ENCODE data around the gene DPEP1. TPM values are rescaled to one million over a fixed set of nuclear protein-coding genes. Genes with fewer than 3 reads are reported as not detected.
A peak's percentile ranks its signal among the peaks of the same experiment; 100 is the strongest.

DPEP1 gene
- total RNA-seq, 2 experiments from 2014 or later = not detected

DNA sequence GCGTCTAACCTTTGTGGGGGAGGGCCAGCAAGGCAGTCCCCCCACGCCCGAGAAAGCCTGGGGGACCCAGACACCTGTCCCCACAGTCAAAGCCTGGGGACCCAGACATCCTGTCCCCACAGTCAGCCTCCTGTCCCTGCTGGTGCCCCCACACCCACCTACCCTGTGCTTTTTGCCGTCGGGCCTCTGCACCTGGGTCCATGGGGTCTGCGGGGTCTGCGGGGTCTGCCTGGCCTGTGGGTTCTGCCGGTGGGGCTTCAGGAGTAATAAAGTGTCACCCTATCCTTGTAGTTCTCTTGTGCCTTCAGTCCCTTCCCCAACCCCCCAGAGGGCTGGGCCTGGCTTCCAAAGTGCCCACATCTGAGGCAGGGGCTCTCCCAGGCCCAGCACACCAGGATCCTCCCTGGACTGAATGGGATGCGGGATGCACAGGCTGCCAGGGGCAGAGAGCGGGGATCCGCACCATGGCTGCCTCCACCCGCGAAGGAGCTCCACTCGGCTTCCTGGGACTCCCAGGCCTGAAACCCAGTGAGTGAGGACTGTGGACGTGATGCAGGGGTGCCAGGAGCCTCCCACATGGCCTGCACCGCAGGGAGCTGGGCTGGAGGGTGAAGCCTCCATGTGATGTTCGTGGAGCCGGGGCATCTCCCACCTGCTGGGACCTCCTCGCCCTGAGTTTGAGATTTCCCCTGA, 16.3 kb upstream of the DPEP1 start:
- H3K27me3 Mint-ChIP-seq = no peaks in the 10 kb centered on the region
- peak overlapping the region; percentile 13 for H3K27ac Mint-ChIP-seq
- no peak for DNase-seq
- no peaks in the 10 kb centered on the region for H3K9me3 Mint-ChIP-seq
- H3K36me3 Mint-ChIP-seq (ENCODE audit: low read depth) = no peaks in the 10 kb centered on the region
- ChIA-PET POLR2A (no interaction called here), CTCF (interaction anchor here (0.6 kb wide), 2 partner anchors 42 to 71 kb away, joined by 3 to 5 read pairs; no protein-coding TSS in a partner anchor)
- no peak overlapping the region for H3K4me3 Mint-ChIP-seq
- peaks cover 22% of the 10 kb centered on the region for H3K4me1 Mint-ChIP-seq

- CTCF ChIA-PET = no interaction called here
- DNase-seq = peak; percentile 27
- Mint-ChIP-seq H3K4me1 (peaks cover 31% of the 10 kb centered on the region), H3K27me3 (peaks cover 2% of the 10 kb centered on the region), H3K36me3 (ENCODE audit: low read depth) (no peaks in the 10 kb centered on the region), H3K4me3 (no peak overlapping the region), H3K27ac (peak overlapping the region; percentile 73), H3K9me3 (no peaks in the 10 kb centered on the region)
- POLR2A ChIA-PET = no interaction called here
These were observed 15.2 kb upstream of the DPEP1 start for GRCh38 chr16:89598199-89598598.

GRCh38 chr16:89599451-89599858, 14.0 kb upstream of the DPEP1 start:
- H3K4me1 Mint-ChIP-seq = peaks cover 20% of the 10 kb centered on the region
- H3K9me3 Mint-ChIP-seq = no peaks in the 10 kb centered on the region
- H3K27me3 Mint-ChIP-seq = peaks cover 2% of the 10 kb centered on the region
- no peak overlapping the region for H3K27ac Mint-ChIP-seq
- H3K36me3 Mint-ChIP-seq (ENCODE audit: low read depth) = no peaks in the 10 kb centered on the region
- POLR2A ChIA-PET = no interaction called here
- CTCF ChIA-PET = interaction anchor here (0.8 to 1.0 kb wide), 2 partner anchors 10 to 16 kb away, joined by 3 to 4 read pairs; no protein-coding TSS in a partner anchor
- no peak overlapping the region for H3K4me3 Mint-ChIP-seq
- DNase-seq = peak; percentile 34

DNA sequence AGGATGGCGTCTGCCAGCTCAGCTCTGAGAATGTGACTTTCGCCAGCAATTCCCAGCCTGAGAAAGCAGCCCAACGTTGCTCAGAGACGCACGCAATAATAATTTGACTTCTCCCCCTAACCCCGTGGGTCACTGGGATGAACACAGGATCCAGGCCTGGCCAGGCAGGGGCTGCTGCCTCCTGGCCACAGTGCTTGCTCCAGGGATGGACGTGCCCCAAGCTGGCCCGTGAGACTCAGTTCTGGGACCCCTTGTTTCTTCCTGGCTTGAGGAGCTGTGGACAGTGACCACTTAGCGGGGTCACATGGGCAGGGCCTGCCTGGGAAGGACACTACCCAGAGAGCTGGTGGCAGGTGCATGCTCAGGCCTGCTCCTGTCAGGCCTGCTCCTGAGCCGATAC, 13.5 kb upstream of the DPEP1 start:
- Mint-ChIP-seq H3K9me3 (no peaks in the 10 kb centered on the region), H3K4me1 (peaks cover 19% of the 10 kb centered on the region), H3K27me3 (peaks cover 2% of the 10 kb centered on the region), H3K36me3 (ENCODE audit: low read depth) (no peaks in the 10 kb centered on the region), H3K4me3 (no peak overlapping the region), H3K27ac (no peak overlapping the region)
- ChIA-PET CTCF (interaction anchor here (0.8 to 1.0 kb wide), 3 partner anchors 9 to 16 kb away, joined by 3 to 4 read pairs (median 3); no protein-coding TSS in a partner anchor), POLR2A (no interaction called here)
- no peak for DNase-seq

DNA sequence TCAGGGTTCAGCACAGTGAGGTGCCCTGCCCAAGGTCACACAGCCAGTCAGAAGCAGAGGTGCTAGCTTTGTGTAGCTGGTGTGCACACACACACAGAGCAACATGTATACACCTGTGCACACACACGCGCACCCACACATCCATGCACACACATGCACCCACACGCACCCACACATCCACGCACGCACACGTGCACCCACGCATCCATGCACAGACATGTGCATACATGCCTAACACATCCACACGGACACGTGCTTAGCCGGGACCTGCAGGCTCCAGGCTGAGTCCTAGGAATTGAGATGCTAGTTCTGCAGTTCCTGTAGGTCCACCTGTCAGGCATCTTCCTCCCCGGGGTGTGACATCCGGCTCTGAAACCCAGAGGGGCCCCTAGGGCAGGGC, 13.0 kb upstream of the DPEP1 start:
- no peak overlapping the region for H3K4me3 Mint-ChIP-seq
- CTCF ChIA-PET = interaction anchor here (0.6 to 0.8 kb wide), 3 partner anchors 10 to 385 kb away, joined by 3 to 4 read pairs (median 3); no protein-coding TSS in a partner anchor

GRCh38 chr16:89600956-89601355, 12.5 kb upstream of the DPEP1 start:
- POLR2A ChIA-PET = no interaction called here
- no peak overlapping the region for H3K4me3 Mint-ChIP-seq
- no peak for DNase-seq
- peaks cover 15% of the 10 kb centered on the region for H3K4me1 Mint-ChIP-seq
- H3K27ac Mint-ChIP-seq = no peak overlapping the region
- CTCF ChIA-PET = interaction anchor here (0.6 to 0.8 kb wide), 2 partner anchors 62 to 384 kb away, joined by 3 to 4 read pairs; no protein-coding TSS in a partner anchor
- H3K27me3 Mint-ChIP-seq = peaks cover 2% of the 10 kb centered on the region
- H3K36me3 Mint-ChIP-seq (ENCODE audit: low read depth) = no peaks in the 10 kb centered on the region
- no peaks in the 10 kb centered on the region for H3K9me3 Mint-ChIP-seq

More for the DNA sequence above, 13.0 kb upstream of the DPEP1 start:
- peak overlapping the region; percentile 4 for H3K27ac Mint-ChIP-seq
- POLR2A ChIA-PET = no interaction called here
- no peaks in the 10 kb centered on the region for H3K36me3 Mint-ChIP-seq (ENCODE audit: low read depth)
- H3K9me3 Mint-ChIP-seq = no peaks in the 10 kb centered on the region
- peaks cover 2% of the 10 kb centered on the region for H3K27me3 Mint-ChIP-seq
- DNase-seq = no peak
- peaks cover 19% of the 10 kb centered on the region for H3K4me1 Mint-ChIP-seq

DNA sequence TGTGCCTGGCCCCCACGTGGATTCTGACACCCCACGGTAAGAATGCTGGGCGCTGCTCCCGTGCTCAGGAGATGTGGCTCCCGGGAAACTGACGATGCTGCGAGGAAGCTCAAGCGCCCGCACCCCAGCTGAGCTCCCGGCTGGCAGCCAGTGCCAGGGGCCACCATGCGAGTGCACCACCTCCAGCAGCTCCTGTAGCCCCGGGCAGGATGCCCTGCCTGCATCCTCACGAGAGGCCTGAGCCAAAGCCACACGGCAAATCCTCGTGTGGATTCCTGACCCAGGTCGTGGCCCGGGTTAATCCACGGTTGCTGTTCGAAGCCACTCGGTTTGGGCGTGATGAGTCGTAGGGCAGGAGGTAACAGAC, 11.6 kb upstream of the DPEP1 start:
- H3K27me3 Mint-ChIP-seq = peaks cover 2% of the 10 kb centered on the region
- H3K4me3 Mint-ChIP-seq = no peak overlapping the region
- no peaks in the 10 kb centered on the region for H3K9me3 Mint-ChIP-seq
- no peaks in the 10 kb centered on the region for H3K36me3 Mint-ChIP-seq (ENCODE audit: low read depth)
- H3K27ac Mint-ChIP-seq = no peak overlapping the region
- no peak for DNase-seq
- H3K4me1 Mint-ChIP-seq = peaks cover 15% of the 10 kb centered on the region
- ChIA-PET POLR2A (no interaction called here), CTCF (interaction anchor here (0.6 to 1.3 kb wide), 4 partner anchors 13 to 325 kb away, joined by 3 to 4 read pairs (median 3); no protein-coding TSS in a partner anchor)

DNA sequence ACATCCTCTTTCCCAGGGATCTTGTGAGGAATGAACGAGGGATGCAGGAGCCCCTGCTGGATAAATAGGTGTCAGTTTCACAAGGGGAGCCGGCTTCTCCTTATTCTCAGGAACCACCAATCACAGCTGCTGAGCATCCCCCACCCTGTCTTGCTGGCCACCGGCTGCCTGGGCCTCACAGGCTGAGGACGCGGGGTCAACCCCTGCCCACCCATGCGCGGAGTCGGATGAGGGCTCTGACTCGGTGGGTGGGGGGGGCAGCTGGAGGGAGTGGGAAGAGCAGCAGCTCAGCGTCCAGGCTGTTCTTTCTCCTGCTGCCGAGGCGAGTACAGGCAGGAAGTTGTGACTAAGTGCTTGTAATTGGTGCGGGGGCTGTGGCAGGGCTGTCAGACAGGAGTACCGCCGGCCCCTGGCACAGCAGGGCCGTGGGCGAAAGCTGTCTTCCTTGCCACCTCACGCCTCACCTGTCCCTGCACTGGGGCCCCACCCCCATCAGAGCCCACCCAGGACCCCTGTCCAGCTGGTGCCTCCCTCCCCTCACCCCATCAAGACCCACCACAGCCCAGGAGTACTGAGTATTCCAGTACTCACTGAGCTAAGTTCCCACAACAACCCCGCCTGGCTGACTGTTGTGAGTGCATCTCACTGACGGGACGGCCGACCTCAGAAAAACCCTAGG, 11.0 kb upstream of the DPEP1 start:
- H3K4me3 Mint-ChIP-seq = no peak overlapping the region
- POLR2A ChIA-PET = no interaction called here
- peak overlapping the region; percentile 73 for H3K27ac Mint-ChIP-seq

GRCh38 chr16:89602952-89603590, 10.4 kb upstream of the DPEP1 start:
- no peaks in the 10 kb centered on the region for H3K36me3 Mint-ChIP-seq (ENCODE audit: low read depth)
- ChIA-PET POLR2A (no interaction called here), CTCF (interaction anchor here (1.3 kb wide), 1 partner anchor 98 kb away, joined by 4 read pairs; no protein-coding TSS in a partner anchor)
- no peak for DNase-seq
- H3K27me3 Mint-ChIP-seq = peaks cover 2% of the 10 kb centered on the region
- no peak overlapping the region for H3K4me3 Mint-ChIP-seq
- H3K4me1 Mint-ChIP-seq = peaks cover 15% of the 10 kb centered on the region
- H3K27ac Mint-ChIP-seq = no peak overlapping the region
- no peaks in the 10 kb centered on the region for H3K9me3 Mint-ChIP-seq

More for the DNA sequence above, 11.0 kb upstream of the DPEP1 start:
- Mint-ChIP-seq H3K36me3 (ENCODE audit: low read depth) (no peaks in the 10 kb centered on the region), H3K9me3 (no peaks in the 10 kb centered on the region), H3K27me3 (peaks cover 2% of the 10 kb centered on the region), H3K4me1 (peaks cover 15% of the 10 kb centered on the region)
- peak; percentile 46 for DNase-seq
- CTCF ChIA-PET = interaction anchor here (0.7 to 1.3 kb wide), 3 partner anchors 13 to 325 kb away, joined by 3 to 4 read pairs (median 3); no protein-coding TSS in a partner anchor

- POLR2A ChIA-PET = interaction anchor here (0.7 kb wide), 1 partner anchor 327 kb away, joined by 3 read pairs; no protein-coding TSS in a partner anchor
- CTCF ChIA-PET = interaction anchor here (0.6 to 1.0 kb wide), 2 partner anchors 11 to 45 kb away, joined by 3 to 5 read pairs; no protein-coding TSS in a partner anchor
- Mint-ChIP-seq H3K27me3 (peaks cover 2% of the 10 kb centered on the region), H3K4me3 (no peak overlapping the region), H3K36me3 (ENCODE audit: low read depth) (no peaks in the 10 kb centered on the region), H3K27ac (no peak overlapping the region), H3K4me1 (peaks cover 12% of the 10 kb centered on the region), H3K9me3 (no peaks in the 10 kb centered on the region)
- no peak for DNase-seq
These were observed 8.7 kb upstream of the DPEP1 start for GRCh38 chr16:89604764-89605163.

- Mint-ChIP-seq H3K36me3 (ENCODE audit: low read depth) (no peaks in the 10 kb centered on the region), H3K4me3 (no peak overlapping the region), H3K27me3 (peaks cover 2% of the 10 kb centered on the region), H3K9me3 (no peaks in the 10 kb centered on the region), H3K27ac (no peak overlapping the region), H3K4me1 (peaks cover 12% of the 10 kb centered on the region)
- DNase-seq = no peak
- ChIA-PET POLR2A (no interaction called here), CTCF (interaction anchor here (0.6 to 1.0 kb wide), 2 partner anchors 10 to 46 kb away, joined by 3 to 5 read pairs; no protein-coding TSS in a partner anchor)
These were observed 8.1 kb upstream of the DPEP1 start for GRCh38 chr16:89605186-89605970.

DNA sequence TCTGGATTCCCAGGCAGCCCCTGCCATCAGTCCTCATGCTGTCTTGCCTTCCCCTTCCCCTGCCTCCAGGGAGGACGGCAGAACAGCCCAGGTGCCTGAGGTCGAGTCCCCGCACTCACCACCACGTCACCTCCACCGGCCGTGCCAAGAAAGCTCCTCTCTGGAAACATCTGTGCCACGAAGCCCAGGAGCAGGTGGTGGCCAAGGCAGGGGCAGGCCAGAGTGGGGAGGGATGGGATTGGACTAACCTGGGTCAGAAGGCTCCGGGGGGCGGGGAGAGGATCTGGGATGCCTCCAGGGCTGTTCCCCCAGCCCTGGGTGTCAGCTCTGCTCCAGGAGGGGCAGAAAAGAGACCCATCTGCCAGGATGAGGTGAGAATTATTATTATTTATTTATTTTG, 7.4 kb upstream of the DPEP1 start:
- ChIA-PET CTCF (interaction anchor here (1.0 kb wide), 1 partner anchor 9 kb away, joined by 5 read pairs; no protein-coding TSS in a partner anchor), POLR2A (no interaction called here)
- H3K9me3 Mint-ChIP-seq = no peaks in the 10 kb centered on the region
- H3K27me3 Mint-ChIP-seq = peaks cover 2% of the 10 kb centered on the region
- no peak for DNase-seq
- no peak overlapping the region for H3K4me3 Mint-ChIP-seq
- H3K4me1 Mint-ChIP-seq = peaks cover 12% of the 10 kb centered on the region
- H3K36me3 Mint-ChIP-seq (ENCODE audit: low read depth) = no peaks in the 10 kb centered on the region
- no peak overlapping the region for H3K27ac Mint-ChIP-seq

Data from activated CD4-positive, alpha-beta T cell treated with anti-CD3 and anti-CD28 coated beads, Interleukin-2, amount 10 ng/mL, durations not matched to agents 7 days and 5 days (primary cell).